Stimulated activated CD4-positive, alpha-beta T cell treated with anti-CD3 and anti-CD28 coated beads, Interleukin-4, amount 100 ng/mL, for 48 hours (primary cell): ENCODE data around the gene TBP.
"Not testable (repeated sequence)": the region's sequence is repeated elsewhere in the genome, so short reads cannot be mapped to it uniquely, and the experiment has no call there.

Experiments
- DNase-seq, 2 donors: peaks; one replicate each; pipeline ENCODE4 v3.0.0-alpha.2; 2020; ENCODE audit warnings: low read depth in 2 of 2

Gene TBP

DNA sequence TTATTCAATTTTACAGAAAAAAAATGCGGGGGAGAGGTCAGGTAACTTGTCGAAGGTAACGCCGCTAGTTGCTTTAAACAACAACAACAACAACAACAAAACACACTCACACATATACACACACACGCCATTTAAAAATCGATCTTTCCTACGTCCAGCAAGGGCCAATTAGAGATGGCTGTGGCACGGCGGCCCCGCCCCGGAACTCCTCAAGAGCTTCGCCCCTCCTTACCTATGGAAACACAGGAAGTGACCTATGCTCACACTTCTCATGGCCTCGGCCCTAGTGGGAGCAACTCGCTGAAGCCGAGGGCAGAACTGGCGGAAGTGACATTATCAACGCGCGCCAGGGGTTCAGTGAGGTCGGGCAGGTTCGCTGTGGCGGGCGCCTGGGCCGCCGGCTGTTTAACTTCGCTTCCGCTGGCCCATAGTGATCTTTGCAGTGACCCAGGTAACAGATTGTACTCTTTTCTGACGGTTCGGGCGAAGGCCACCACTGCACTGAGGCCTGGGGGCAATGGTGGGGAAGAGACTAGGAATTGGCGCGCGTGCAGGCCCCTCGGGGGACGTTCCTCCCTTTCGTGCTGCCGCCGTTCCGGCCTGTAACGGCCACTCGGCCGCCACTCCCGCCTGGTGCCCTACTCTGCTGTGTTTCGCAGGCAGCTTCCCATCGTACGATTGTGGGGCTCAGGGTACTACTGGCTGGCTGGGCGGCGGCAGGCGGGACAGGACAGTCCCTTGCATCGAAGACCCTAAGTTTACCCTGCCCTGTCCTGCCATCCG, at the start of gene TBP:
TSS of gene TBP (plus strand) at position 357 of the 783 bp plus-strand sequence. CDS start 2,661 bp downstream, outside the sequence.
- DNase-seq: peak; percentile 92 to 94

DNA sequence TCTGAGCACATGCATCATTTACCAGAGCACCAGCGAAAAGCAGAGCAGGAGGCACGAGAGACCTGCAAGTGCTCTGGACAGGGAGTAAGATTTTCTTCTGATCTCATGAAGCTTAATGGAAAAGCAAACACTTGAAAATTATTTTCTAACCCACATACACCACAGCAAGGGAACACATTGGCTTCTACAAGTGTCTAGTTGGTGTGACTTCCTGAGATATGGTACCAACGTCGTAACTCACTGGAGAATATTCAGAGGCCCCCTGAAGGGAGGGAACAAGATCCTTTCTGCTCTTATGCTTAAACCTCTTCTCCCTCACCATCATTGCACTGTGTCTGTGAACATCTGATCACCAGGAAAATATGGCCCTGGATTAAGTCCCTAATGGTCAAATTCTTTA, 49.7 kb upstream of the TBP start:
- DNase-seq: no peak

DNA sequence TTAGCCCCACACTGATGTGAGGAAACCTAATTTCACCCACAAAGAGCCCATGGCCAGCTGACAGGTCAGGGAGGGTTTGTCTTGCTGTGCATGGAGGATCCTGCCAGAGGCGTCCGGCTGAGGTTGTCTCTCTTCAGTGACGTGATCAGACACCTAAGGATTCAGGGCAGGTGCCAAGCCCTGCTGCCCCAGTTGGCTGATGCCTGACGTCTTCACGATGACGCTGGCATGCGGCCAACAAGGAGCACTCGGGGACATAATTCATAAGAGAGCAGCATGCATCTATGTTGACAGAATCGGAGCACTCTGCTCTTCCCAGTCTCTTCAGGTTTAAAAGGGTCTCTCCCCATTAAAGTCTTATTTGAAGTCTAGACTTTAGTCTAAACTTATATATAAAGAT, 48.9 kb upstream of the TBP start:
- DNase-seq: no peak

DNA sequence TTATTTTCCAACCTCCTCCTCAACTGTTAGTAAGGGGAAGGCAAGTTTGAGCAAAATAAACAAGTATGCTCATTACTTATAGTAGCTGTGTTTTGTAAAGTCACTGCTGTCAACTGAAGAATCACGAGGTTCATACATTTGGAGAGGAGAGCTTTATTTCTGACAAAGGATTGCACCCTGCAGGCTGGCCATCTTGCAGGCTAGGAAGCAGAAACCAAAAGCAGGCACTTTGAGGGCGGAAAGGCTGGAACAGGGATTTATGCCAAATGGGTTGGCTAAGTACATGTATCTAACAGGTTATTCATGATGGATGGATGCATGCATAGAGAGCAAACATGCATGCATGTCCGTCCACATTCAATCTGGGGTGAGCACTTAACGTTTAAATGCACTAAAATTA, 47.7 kb upstream of the TBP start:
- DNase-seq: no peak

DNA sequence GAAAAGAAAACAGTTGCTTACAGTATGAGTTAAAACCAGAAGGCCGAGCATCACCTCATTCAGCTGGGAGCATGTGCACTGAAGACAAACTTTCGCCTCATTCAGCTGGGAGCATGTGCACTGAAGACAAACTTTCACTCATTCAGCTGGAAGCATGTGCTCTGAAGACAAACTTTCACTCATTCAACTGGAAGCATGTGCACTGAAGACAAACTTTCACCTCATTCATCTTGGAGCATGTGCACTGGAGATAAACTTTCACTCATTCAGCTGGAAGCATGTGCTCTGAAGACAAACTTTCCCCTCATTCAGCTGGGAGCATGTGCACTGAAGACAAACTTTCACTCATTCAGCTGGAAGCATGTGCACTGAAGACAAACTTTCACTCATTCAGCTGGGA, 46.4 kb upstream of the TBP start:
- not testable (repeated sequence) for DNase-seq

DNA sequence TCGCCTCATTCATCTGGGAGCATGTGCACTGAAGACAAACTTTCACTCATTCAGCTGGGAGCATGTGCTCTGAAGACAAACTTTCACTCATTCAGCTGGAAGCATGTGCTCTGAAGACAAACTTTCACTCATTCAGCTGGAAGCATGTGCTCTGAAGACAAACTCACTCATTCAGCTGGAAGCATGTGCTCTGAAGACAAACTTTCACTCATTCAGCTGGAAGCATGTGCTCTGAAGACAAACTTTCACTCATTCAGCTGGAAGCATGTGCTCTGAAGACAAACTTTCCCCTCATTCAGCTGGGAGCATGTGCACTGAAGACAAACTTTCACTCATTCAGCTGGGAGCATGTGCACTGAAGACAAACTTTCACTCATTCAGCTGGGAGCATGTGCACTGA, 45.9 kb upstream of the TBP start:
- DNase-seq: not testable (repeated sequence)

DNA sequence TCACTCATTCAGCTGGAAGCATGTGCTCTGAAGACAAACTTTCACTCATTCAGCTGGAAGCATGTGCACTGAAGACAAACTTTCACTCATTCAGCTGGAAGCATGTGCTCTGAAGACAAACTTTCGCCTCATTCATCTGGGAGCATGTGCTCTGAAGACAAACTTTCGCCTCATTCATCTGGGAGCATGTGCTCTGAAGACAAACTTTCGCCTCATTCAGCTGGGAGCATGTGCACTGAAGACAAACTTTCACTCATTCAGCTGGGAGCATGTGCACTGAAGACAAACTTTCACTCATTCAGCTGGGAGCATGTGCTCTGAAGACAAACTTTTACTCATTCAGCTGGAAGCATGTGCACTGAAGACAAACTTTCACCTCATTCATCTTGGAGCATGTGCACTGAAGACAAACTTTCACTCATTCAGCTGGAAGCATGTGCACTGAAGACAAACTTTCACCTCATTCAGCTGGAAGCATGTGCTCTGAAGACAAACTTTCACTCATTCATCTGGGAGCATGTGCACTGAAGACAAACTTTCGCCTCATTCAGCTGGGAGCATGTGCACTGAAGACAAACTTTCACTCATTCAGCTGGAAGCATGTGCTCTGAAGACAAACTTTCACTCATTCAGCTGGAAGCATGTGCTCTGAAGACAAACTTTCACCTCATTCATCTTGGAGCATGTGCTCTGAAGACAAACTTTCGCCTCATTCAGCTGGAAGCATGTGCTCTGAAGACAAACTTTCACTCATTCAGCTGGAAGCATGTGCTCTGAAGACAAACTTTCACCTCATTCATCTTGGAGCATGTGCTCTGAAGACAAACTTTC, 45.1 kb upstream of the TBP start:
- DNase-seq: not testable (repeated sequence)

DNA sequence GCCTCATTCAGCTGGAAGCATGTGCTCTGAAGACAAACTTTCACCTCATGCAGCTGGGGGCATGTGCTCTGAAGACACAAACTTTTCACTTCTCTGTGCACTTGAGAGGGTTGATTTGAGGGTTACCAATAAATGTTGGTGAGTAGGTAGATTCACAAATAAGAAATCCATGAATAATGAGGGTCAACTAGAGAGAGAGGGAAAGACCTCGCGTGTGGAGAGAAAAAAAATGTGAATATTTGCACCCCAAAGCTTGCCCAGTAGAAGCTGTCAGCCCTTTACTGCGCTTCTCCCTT, 44.5 kb upstream of the TBP start:
- DNase-seq: no peak

DNA sequence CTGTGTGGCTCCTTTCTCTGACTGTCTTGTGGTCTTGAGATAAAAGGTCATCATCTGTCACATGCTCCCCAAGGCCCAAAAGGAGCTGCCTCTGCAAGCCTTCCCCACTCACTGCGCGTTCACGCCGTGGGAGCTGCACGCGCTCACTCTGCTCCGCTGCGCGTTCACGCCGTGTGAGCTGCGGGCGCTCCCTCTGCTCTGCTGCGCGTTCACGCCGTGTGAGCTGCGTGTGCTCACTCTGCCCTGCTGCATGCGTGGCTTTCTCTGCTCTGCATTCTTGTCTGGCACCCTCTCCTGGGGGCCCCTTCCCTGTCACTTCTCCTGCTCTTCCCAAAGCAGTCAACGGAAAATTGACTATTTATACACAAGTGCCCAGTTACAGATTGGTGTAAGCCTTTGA, 43.5 kb upstream of the TBP start:
- no peak for DNase-seq

DNA sequence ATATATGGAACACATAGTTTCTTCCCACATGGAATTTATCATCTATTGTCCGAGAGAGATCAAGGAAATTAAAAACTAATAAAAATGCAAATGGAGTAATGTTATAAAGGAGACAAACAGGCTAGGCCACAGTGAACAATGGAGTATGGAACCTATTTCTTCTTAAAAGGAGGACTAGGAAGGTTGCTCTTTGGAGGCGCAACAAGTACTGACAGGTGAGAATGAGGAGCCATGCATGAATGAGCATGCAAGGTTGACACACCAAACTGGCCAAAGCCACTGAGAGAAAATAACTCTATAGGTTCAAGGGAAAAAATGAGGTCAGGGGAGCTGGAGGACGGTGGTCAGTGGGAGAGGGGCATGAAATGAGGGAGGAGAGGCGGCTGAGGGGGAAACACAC, 41.9 kb upstream of the TBP start:
- no peak for DNase-seq

DNA sequence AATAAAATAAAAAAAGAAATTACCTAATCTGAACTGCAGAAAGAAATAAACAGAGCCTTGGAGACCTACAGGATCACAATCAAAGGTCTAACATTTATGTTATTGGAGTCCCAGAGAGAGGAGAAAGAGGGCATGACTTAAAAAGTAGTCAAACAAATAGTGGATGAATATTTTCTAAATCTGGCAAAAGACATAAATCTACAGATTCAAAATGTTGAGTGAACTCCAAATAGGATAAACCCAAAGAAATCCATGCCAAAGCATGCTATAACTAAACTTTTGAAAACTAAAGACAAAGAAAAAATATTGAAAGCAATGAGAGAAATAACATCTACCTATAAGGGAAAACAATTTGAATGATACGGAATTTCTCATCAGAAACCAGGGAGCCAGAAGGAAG, 39.3 kb upstream of the TBP start:
- no peak for DNase-seq

DNA sequence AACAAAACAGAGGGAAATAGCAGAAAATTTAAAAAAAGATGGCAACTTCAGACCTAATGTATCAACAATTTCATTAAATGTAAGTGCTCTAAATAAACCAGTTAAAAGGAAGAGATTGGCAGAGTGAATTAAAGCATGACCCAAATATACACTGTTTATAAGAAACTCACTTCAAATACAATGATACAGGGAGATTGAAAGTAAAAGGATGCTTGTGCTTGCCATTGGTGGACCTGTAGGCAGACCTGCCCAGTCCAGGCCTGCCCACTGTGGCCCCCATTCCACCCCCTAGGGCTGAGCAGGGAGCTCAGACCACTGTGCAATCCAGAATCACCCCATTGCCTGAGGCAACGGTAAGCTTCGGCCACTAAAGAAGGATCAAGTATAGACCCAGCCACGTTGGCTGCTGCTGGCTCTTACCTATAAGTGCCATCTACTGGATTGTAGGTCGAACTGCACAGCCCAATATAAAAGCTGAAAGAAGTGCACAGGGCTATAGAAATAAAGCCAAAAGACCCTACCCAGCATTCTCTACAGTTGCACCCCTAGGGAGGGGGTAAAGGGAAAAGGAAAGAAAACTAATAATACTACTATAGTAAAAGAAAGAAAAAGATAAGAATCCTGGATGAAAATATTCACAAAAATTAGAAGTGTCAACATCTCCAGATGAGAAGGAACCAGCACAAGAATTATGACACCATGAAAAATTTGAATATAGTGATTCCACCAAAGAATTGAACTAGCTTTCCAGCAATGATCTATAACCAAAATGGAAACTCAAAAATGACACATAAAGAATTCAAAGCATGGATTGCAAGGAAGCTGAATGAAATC, 37.2 kb upstream of the TBP start:
- peak in 1 of 2 donors; percentile 23 for DNase-seq

DNA sequence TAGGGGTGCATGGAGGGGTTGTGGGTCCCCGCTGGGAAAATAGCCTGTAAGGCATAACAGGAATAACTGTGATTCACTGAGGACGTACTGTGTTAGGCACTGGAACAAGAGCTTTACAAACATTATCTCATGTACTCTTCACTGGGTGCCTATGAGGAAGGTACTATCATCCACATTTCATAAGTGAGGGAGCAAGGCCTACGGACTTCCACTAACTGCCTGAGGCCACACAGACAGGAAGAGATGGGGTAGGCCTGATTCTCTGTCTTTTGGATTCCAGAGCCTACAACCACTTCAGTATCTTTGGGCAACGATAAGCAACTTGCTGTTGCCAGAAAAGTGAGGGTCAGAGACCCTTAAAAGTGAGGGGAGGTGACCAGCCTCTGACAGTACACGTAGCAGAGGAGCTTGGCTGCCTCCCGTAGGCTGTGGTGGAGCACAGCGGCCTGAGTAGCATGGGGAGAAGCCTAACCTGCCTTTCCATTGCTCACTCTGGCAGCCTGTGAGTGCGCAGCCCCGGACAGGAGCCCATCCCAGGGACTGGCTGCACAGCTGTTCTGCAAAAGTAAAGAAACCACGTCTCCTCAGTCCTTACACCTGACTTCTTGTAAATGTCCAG, 31.5 kb upstream of the TBP start:
- DNase-seq: no peak

DNA sequence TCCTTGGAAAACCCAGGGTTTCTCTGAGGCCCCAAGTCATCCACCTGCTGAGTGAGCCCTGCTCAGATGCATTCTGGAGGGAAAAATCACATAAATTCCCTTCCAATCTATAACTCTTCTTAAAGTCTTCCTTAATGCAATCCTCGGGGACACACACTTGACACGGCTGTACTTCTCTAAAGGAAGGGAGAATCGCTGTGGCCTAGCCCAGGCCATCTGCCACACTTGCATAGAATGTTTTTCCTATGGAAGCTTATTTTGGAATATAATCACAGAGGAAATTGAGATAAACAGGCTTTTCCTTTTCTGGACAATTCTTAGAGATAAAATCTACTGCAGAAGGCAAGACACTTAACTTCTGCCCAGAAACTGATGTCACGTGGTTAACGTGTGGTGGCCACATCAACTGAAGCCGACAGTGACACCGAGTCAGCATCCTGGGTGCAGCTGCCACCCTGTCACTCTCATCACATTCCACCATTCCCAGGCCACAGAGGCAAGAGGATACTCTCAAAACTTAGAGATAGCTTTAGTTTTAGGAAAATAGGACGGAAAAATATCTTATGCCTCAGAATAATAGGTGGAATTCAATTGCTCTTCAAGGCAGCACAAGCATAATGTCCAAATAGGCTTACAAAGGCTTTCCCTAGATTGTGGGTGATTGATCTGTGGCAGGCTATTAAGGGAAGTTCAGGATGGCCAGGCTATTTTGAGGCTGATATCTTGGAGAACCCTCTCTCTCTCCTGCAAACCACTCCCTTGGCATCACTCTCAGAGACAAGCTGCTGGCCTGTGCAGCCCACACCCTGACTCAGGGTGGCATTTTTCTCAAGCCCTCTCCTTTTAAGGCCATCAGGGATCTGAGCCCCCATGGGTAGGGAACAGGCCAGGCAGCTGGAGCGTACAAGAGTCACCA, 30.7 kb upstream of the TBP start:
- no peak for DNase-seq

DNA sequence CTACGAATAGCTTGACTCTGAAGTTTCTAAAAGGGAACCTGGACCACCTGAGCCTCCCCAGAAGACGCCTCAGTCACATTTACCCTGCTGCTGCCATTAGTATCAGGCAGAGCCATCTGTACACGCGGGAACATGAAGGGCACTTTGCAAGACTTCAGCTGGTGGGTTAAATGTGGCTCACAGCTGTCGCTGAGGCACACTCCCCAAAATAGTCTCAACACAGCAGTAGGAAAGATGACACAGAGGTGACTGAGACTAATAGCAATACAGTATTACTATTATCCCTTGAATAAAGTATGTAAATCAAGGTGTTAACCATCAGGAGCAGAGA, 30.0 kb upstream of the TBP start:
- no peak for DNase-seq

DNA sequence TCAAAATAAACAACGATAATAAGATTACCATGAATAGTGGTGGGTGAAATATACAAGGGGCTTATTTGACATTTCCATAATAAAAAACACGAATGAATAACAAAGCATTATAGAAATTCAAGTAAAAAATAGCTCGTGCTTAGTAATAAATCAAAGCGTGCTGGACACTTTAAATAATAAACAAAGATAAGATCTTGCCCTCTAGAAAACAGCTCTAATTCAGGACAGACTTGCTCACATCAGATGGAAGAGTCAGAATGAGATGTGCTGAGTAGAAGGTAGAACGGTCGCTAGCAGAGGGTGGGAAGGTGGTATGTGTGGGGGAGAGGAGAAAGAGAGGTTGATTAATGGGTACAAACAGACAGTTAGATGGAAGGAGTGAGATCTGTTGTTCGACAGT, 28.4 kb upstream of the TBP start:
- no peak for DNase-seq

DNA sequence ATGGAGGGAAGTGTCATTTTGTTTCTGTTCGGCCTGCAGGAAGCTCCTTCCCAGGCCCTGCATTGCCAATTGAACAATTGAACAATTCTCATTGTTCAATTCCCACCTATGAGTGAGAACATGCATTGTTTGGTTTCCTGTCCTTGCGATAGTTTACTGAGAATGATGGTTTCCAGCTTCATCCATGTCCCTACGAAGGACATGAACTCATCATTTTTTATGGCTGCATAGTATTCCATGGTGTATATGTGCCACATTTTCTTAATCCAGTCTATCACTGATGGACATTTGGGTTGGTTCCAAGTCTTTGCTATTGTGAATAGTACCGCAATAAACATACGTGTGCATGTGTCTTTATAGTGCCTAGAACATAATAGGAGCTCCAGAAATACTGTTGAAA, 26.2 kb upstream of the TBP start:
- DNase-seq: not testable (repeated sequence)

DNA sequence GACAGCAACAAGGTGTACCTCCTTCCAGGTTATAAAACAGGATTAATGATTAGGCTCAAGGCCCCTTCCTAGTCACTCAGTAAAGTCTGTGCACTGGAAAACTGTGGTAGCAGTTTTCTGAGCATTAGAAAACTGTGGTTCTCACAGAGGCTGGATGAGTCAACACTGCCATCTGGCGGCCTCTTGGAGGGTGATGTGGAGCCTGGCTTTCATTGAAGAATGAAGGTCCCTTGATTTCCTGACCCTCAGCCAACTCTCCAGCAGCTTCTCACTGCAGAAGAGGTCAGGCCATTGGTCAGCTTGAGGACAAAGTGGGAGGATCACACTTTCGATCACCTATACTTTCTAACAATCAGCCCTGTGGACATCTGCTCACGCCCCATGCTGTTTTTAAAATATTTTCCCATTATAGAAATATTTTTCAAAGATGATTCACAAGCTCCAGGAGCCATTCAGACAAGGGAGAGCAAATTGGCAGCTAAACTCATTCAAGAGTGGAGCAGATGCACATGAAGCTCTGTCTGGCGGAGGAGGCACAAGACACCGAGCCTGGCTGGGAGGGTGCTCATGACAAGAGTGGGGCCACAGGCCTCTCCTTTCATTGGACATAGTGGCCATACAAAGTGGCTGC, 24.2 kb upstream of the TBP start:
- DNase-seq: peak; percentile 42 to 54

DNA sequence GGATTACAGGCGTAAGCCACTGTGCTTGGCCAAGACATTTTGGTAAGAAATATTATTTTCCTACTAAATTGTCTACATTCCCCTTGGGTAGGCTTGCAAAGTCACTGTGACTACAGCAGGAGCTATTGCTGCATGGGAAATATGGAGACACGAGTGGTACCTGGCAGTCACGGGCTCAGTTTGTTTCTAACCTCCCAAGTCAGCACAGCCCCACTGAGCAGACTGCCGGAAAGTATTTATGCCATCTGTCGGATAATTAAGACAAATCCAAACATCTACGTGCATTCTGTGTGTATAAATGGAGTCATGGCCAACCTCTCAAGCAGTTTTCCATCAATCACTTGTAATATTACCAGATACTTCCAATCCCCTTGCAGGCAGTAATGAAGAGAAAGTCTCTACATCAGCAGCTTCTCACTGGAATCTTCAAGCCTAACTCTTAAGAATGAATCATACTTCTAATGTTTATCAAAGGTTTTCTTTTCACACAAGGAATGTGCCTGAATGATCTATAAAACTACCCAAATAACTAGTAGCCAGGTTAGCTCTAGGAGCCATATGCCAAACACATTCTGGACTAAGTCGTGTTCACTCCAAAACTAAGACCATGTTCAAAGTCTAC, 21.2 kb upstream of the TBP start:
- DNase-seq: no peak

DNA sequence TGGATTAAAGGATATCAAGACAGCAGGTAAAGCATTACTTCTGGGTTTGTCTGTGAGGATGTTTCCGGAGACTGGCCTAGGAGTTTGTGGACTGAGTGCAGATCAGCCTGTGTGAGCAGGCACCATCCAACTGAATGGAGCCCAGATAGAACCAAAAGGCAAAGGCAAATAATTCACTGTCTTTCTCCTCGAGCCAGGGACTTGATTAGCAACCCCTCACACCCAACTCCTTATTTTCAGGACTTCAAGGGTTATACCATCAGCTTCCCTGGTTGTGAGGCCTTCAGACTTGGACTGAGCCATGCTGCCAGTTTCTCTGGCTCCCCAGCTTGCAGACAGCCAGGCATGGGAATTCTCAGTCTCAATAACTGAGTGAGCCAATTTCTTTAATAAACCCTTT, 20.4 kb upstream of the TBP start:
- no peak for DNase-seq
